Measurements from ENCODE around the gene WDR20. TPM values are rescaled to one million over a fixed set of nuclear protein-coding genes. Genes with fewer than 3 reads are reported as not detected.

Gene WDR20
- total and polyA plus RNA-seq, 2 donors (not counting 1 experiment from before 2014, with no cell fraction given), result 12.4 to 64.0 TPM

DNA sequence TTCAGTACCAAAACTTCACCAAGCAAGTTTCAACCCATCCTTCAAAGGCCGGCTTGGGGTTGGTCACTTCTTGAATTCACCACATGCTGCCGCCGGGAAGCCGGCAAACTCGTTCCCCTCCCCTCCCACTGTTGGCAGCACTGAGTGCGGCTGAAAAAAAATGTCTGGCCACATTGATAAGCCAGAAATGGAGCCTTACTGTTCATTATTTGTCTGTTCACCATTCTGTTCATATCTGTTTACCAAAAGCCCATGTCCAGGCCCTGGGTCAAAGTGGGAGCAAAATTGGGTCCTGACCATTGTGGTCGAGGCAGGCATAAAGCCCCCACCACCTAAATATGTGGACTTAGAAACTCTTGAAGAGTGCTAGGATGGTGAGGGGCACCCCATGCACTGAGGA, 45.6 kb upstream of the WDR20 start:
- Histone ChIP-seq H3K9ac (ENCODE audit: low read length) (no peak overlapping the region), H2AFZ (ENCODE audit: insufficient read depth, low read depth, low read length, poor library complexity, severe bottlenecking) (no peak overlapping the region), H3K27me3 (replicated peaks in 1 of 4; ENCODE audit: control extremely low read depth in 1 of 4, control insufficient read depth in 3 of 4, insufficient read depth in 4 of 4, low read length in 3 of 4) (no peaks in the 10 kb centered on the region), H3K79me2 (ENCODE audit: control insufficient read depth, insufficient read depth, low read length) (no peaks in the 10 kb centered on the region), H4K20me1 (ENCODE audit: control insufficient read depth, insufficient read depth, low read length, poor library complexity, severe bottlenecking) (no peaks in the 10 kb centered on the region), H3K4me1 (ENCODE audit: control insufficient read depth in 2 of 2, insufficient read depth in 2 of 2, low read length in 2 of 2) (peaks cover 0 to 3% of the 10 kb centered on the region in 2 donors), H3K36me3 (replicated peaks in 1 of 2; ENCODE audit: control extremely low read depth in 1 of 2, control insufficient read depth in 1 of 2, extremely low read depth in 1 of 2, insufficient read depth in 2 of 2, low read length in 1 of 2) (no peaks in the 10 kb centered on the region), H3K9me3 (ENCODE audit: control extremely low read depth in 1 of 3, control insufficient read depth in 2 of 3, insufficient read depth in 1 of 3, low read length in 2 of 3) (no peaks in the 10 kb centered on the region), H3K4me3 (ENCODE audit: control extremely low read depth in 1 of 5, extremely low read depth in 1 of 5, insufficient read depth in 1 of 5, low read depth in 2 of 5, low read length in 4 of 5) (no peak overlapping the region), H3K27ac (ENCODE audit: low read length in 2 of 2) (no peak overlapping the region), H3K4me2 (replicated peaks; ENCODE audit: low read depth, low read length, poor library complexity, severe bottlenecking) (no peak overlapping the region)
- ChIA-PET POLR2A (no interaction called here), CTCF (interaction anchor here (1.3 kb wide), 1 partner anchor 12 kb away, joined by 4 read pairs; no protein-coding TSS in a partner anchor)
- Mint-ChIP-seq H3K9me3 (ENCODE audit: insufficient read depth) (no peaks in the 10 kb centered on the region), H3K27ac (no peak overlapping the region), H3K4me1 (peaks cover 17% of the 10 kb centered on the region), H3K4me3 (no peak overlapping the region), H3K27me3 (no peaks in the 10 kb centered on the region)
- DNase-seq (no peak), ATAC-seq (ENCODE audit: low read depth) (no peak)
- intact Hi-C loops (cut with micrococcal nuclease), result no loop called here
- WGBS (ENCODE audit: insufficient coverage), result 76% methylated on average over 6 of the region's 7 CpGs
- TF ChIP-seq EZH2 (IDR thresholded peaks at IDR 0.05; ENCODE audit: borderline replicate concordance, insufficient read depth, low read depth, low read length, poor library complexity, severe bottlenecking) (no peak), CTCF (IDR thresholded peaks at IDR 0.05) (no peak)

DNA sequence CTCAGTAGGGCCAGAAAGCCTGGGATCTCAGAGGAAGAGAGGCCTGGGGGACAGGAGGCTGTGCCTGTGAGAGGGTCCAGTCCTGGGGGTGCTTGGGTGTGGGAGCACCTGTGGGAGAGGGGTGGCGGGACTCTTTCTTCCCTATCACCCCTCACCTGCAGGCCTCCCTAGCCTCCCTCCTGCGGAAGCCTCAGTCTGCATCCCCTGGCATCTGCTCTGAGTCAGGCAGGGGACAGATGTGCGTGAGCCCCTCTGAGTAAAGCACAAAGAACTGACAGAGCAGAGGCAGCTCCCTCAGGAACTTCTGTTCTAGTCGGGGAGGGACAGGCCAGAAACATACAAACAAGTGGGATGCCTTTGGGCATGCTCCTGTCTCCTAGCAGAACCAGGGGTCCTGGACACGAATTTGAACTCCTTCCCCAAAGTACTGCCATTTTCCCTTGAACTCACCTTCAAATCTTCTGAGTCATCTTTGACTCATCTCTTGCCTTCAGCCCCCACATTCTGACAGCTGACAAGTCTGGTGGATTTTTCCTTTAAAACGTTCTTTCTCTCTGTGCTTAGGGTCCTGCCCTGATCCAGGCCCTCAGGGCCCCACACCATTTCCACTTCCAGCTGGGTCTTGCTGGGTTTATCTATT, 44.3 kb upstream of the WDR20 start:
- Histone ChIP-seq H3K79me2 (ENCODE audit: control insufficient read depth, insufficient read depth, low read length) (no peaks in the 10 kb centered on the region), H3K9ac (ENCODE audit: low read length) (no peak overlapping the region), H4K20me1 (ENCODE audit: control insufficient read depth, insufficient read depth, low read length, poor library complexity, severe bottlenecking) (no peaks in the 10 kb centered on the region), H3K27ac (ENCODE audit: low read length in 2 of 2) (no peak overlapping the region), H3K4me2 (replicated peaks; ENCODE audit: low read depth, low read length, poor library complexity, severe bottlenecking) (no peak overlapping the region), H3K36me3 (replicated peaks in 1 of 2; ENCODE audit: control extremely low read depth in 1 of 2, control insufficient read depth in 1 of 2, extremely low read depth in 1 of 2, insufficient read depth in 2 of 2, low read length in 1 of 2) (no peaks in the 10 kb centered on the region), H3K27me3 (replicated peaks in 1 of 4; ENCODE audit: control extremely low read depth in 1 of 4, control insufficient read depth in 3 of 4, insufficient read depth in 4 of 4, low read length in 3 of 4) (no peaks in the 10 kb centered on the region), H3K4me3 (ENCODE audit: control extremely low read depth in 1 of 5, extremely low read depth in 1 of 5, insufficient read depth in 1 of 5, low read depth in 2 of 5, low read length in 4 of 5) (no peak overlapping the region), H3K9me3 (ENCODE audit: control extremely low read depth in 1 of 3, control insufficient read depth in 2 of 3, insufficient read depth in 1 of 3, low read length in 2 of 3) (no peaks in the 10 kb centered on the region), H3K4me1 (ENCODE audit: control insufficient read depth in 2 of 2, insufficient read depth in 2 of 2, low read length in 2 of 2) (peaks cover 0 to 3% of the 10 kb centered on the region in 2 donors), H2AFZ (ENCODE audit: insufficient read depth, low read depth, low read length, poor library complexity, severe bottlenecking) (no peak overlapping the region)
- TF ChIP-seq CTCF (IDR thresholded peaks at IDR 0.05) (no peak), EZH2 (IDR thresholded peaks at IDR 0.05; ENCODE audit: borderline replicate concordance, insufficient read depth, low read depth, low read length, poor library complexity, severe bottlenecking) (no peak)
- intact Hi-C loops (cut with micrococcal nuclease), result loop anchor here (5.0 kb wide), 1 partner anchor 48 kb away; no protein-coding TSS in a partner anchor
- H3K4me3 Mint-ChIP-seq, result no peak overlapping the region
- DNase-seq (no peak), ATAC-seq (ENCODE audit: low read depth) (no peak)
- WGBS (ENCODE audit: insufficient coverage), result 79% methylated on average over 6 of the region's 6 CpGs
- peaks cover 6% of the 10 kb centered on the region for H3K4me1 Mint-ChIP-seq
- H3K27ac Mint-ChIP-seq, result no peak overlapping the region
- H3K27me3 Mint-ChIP-seq, result no peaks in the 10 kb centered on the region
- POLR2A ChIA-PET, result no interaction called here
- no peaks in the 10 kb centered on the region for H3K9me3 Mint-ChIP-seq (ENCODE audit: insufficient read depth)
- CTCF ChIA-PET, result interaction anchor here (0.6 to 4.4 kb wide), 18 partner anchors 9 to 389 kb away, joined by 3 to 37 read pairs (median 6); partner anchors contain the start of gene WDR20
